Activated naive CD4-positive, alpha-beta T cell treated with Interleukin-2 at 50 U/mL for 16 hours (primary cell): ENCODE results near the gene DNAH17.

ENCODE experiments used
- DNase-seq: peaks from one replicate; pipeline ENCODE4 v3.0.0-alpha.2; 2020

DNAH17 gene

DNA sequence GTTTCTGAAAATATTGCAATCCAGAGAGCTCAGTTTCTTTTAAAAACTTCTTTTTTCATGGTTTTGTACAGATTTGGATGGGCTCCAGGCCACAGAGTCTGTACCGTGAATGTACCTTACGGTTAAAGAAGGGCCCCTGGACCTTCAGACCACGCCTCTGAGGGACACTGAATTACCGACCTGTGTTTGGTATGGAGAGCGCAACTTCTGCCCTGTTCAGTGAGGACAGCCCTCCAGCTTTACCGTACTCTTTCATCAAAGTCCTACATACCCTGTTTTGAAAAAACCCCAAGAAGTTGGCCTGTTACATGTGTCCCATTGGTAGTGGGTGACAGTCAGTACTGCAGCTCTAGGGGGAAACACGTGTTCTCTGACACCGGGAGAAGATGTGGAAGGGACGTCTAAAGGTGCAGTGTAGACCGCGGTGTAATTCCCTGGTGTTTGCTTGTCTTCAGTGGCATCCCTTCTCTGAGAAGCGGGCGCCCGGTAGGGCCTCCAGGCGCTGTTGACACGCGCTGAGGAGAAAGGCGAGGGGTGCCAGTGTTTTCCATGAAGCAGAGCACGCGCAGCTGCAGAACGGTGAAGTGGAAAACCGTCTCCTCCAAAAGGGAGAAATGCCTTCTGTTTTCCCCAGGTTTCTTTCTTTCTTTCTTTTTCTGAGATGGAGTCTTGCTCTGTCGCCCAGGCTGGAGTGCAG, 192.6 kb downstream of the DNAH17 start:
- peak; percentile 24 for DNase-seq

DNA sequence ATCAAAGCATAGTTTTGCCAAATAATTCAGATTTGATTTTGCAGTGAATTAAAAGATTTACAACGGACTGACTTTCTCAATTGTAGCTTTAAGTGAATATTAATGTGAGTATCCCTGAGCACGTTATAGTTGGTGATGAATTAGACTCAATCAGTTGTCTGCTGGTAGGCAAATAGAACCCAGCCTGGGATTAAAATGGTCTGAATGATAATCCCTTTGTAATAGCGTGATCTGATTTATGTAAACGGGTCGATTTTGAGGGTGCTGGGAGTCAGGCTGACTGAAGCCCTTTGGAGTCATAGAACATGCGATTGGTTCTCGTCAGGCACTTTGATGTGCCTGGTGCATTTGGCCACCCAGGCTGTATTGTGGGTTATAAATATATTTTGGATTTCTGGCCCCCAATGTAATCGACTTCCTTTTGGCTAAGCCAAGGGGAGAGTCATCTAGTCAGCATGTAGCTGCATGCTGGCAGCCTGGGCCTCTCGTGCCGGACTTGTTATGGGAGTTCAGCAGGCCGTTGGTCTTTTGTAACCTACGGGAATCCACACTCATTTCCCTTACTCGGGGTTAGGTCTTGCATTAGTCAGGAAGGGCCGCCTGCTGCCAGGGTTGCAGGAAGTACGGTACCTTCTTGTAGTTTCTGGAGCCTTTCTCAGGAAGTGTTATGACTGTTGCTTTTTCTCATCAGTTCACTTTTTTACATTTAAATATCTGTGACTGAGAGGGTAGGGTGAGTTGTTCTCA, 193.3 kb downstream of the DNAH17 start:
- DNase-seq: peak; percentile 71

DNA sequence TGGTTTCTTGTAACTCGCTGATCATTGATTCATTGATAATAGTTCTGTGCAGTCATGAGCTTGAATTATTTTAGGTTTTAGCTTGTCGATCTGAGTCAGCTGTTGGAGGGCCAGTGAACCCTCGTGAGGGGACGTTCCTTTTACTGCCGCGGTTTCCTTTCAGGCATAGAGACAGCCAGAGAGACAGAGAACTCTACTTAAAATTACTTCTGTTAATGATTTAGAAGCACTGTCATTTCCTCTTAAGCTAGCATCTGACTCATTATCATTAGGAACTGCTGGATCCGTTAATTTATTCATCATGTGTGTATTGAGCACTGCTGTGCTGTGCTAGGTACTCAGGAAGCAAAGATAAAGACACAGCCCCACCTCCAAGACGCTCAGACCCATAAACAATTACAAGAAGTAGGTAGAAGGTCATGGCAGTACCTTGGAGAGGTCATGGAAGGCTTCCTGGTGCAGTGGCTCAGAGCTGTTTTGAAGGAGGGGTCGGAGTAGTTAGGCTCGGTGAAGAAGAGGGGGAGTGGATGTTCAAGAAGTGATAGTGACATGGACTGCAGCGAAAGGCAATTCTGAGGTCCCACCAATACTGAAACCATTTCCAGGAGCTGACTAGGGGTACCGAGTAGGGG, 195.5 kb downstream of the DNAH17 start:
- DNase-seq: peak; percentile 70

DNA sequence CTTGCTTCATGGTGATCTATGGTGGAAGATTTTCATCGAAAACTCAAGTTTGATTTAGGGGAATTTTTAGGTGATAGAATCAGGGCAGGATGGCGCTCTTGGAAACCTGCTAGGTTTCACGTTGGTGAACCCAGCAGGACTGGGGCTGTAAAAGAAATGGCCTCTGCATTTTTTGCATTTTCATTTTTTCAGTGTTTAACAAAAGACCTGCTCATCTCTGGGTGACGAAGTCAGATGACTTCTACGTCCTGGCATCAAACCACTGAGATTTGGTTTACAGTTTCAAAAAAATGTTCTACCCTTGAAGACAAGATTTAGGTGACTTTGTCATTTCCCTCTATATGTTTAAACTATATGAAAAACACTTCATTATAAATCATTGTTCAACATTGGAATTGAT, 196.8 kb downstream of the DNAH17 start:
- DNase-seq: no peak

DNA sequence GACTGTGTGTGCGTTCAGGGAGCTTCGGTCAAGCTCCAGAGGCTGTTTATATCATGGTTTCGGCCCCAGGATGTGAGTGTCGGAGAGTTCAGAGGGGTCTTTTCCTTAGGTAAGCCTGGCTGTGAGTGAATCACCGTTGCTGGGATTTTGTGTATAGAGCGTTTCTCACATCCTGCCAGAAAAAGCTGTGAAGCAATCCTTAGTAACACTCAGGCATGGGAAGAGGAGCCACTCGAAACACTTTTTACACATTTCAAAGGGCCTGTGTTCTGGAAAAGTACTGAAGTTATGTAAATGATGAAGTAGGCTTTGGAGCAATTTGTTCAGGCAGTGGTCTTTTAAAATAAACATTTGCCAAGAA, 198.1 kb downstream of the DNAH17 start:
- no peak for DNase-seq

DNA sequence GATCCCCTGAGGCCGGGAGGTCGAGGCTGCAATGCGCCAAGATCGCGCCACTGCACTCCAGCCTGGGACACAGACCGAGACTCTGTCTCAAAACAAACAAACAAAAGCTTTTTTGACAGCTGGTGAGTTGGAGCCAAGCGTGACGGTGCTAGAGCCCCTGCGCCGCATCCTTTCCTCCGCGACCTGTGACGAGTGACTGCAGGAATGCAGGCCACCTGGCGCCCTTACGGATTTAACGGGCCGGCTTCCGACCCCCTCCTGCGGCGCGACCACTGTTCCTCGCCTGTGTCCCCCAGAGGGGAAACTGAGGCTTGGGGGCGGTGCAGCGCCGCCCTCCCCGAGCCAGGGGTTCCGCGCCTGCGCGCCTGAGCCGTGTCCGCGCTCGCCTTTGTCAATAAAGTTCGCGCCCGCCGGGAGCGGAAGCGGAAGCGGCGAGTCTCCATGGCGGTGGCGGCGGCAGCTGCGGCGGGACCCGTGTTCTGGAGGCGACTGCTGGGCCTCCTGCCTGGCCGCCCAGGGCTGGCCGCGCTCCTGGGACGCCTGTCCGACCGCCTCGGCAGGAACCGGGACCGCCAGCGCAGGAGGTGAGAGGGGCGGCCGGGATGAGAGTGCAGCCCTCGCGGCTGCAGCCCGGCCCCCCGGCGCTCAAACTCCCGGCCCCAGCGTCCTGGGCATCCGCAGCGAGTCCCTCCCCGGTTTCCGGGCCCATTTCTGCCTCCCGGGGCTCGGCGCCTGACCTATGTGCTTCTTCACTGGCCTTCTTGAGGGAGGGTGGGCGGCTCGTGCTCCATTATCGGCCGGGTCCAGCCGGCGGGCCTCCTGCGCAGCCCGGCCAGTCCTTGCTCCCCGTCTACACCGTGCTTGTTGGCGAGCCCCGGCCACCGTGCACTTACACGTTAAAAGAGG, 198.7 kb downstream of the DNAH17 start, which contains the start of gene PGS1:
Gene PGS1 (plus strand): TSS at position 425 of the 906 bp plus-strand sequence. CDS start 17 bp downstream, at position 442.
- DNase-seq: peak; percentile 84

DNA sequence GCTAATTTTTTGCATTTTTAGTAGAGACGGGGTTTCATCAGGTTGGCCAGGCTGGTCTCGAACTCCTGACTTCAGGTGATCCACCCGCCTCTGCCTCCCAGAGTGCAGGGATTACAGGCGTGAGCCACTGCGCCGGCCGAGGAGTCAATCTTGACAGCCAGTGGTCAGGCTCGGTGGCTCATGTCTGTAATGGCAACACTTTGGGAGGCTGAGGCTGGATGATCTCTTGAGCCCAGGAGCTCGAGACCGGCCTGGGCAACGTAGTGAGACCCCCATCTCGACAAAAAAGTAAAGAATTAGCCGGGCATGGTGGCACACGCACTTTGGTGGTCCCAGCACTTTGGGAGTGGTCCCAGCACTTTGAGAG, 199.4 kb downstream of the DNAH17 start:
- DNase-seq: no peak

DNA sequence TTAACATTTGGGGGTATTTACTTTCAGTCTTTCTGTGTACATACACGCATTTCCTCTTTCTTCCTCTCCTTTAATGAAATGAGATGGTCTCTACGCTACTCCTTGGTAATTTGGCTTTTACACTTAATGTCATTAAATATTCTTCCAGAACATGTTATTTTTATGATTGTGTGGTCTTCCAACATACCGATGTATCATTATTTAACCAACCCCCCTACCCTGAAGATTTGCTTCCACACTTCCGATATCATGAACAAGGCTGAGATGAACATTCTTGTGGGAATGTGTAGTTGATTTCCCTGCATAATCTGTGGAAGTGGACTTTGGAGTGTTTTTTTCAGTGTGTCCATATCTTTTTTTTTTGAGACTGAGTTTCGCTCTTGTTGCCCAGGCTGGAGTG, 201.0 kb downstream of the DNAH17 start:
- DNase-seq: no peak

DNA sequence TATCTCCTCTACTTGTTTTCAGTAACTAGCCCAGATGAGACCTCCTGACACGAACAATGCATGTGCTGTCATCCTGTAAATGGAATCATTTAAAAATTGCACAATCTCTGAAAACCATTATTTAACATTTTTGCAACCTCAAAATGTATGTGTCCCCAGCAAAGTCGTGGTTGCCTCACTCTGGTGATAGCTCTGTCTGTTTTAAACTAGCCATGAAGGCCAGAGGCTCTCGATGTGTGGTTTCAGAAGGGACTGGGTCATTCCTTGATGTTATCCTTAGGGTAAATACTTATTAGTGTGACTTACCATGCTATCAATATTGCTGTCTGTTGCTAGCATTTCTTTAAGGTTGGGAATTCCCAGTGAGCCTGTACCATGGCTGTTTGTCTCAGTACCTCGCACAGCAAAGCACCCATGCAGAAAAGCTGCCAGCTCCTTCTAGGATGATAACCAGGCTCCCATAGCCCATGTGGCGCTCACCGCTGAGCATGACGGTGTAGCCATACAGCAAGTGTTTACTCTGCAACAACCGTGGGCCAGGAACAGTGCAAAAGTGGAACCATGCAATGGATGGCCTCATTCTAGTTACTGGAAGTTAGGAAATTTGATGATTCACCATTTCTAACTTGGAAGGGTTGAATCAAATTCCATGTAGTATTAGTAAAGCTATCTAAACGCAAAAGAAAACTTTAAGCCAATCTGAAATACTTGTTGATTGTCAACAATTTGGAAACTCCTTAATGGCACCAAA, 201.6 kb downstream of the DNAH17 start:
- no peak for DNase-seq

DNA sequence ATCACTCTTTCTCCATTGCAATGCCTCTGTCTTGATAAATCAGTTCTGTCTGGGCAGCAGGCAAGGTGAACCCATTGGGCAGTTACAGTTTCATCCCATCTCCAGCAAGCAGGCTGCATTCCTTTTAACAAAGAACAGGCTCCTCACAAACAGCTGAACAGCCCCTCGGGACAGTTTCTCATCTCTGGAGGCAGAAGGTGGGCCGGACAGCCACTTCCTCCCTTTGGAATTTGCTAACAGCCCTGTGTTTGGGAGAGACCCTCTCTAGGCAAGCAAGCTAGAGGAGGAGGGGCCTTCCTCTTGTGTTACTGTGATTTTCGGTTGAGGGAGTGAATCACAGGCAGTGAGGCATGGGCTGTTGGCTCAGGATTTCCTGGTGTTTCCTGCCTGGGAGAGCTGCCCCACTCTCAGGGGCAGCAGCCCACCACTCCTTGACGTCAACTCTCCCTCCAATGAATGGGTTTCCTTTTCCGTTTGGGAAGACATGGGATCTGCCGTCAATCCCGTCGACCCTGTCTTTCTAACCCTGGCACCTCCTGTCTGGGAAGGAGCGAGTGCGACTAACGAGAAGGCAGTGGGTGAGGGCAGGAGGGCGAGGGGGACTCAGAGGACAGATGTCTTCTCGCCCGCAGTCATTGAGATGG, 202.4 kb downstream of the DNAH17 start:
- no peak for DNase-seq

DNA sequence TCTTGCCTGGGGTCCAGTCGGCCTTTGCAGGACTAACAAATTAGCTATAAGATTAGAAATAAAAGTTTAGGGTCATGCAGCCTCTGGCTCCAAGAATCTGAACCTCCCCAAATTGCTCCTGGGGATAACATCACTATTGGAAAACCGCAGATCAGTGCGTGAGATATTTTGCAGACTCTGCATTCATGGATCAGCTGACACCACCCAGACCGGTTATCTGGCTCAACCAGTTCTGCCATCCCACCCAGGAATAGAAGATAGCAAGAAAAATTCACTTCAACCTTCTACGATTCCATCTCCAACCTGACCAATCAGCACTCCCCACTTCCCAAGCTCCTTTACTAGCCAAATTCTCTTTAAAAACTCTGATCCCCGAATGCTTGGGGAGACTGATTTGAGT, 203.0 kb downstream of the DNAH17 start:
- DNase-seq: no peak
